Endometrial microvascular endothelial cells (primary cell): ENCODE data around the gene CYB561A3. TPM values are rescaled to one million over a fixed set of nuclear protein-coding genes. Genes with fewer than 3 reads are reported as not detected.

Source experiments
- in situ Hi-C: cut with HindIII; loops from 2 replicates; pipeline ENCODE4 v1.10.0; 2017; ENCODE audit warnings: low sequenced_read_pairs, low pct_unique_long_range_greater_than_20kb; ENCODE audit errors: inconsistent ontology term
- total RNA-seq: library from RNA; depleted of rRNA; stranded (reverse); fragments of >200 nt; gene quantifications from one replicate; pipeline ENCODE4 v1.2.3, GENCODE V29; 2015; ENCODE audit errors: inconsistent ontology term

Gene CYB561A3
- total RNA-seq, 1 donor from 2014 or later, result 79.1 TPM

DNA sequence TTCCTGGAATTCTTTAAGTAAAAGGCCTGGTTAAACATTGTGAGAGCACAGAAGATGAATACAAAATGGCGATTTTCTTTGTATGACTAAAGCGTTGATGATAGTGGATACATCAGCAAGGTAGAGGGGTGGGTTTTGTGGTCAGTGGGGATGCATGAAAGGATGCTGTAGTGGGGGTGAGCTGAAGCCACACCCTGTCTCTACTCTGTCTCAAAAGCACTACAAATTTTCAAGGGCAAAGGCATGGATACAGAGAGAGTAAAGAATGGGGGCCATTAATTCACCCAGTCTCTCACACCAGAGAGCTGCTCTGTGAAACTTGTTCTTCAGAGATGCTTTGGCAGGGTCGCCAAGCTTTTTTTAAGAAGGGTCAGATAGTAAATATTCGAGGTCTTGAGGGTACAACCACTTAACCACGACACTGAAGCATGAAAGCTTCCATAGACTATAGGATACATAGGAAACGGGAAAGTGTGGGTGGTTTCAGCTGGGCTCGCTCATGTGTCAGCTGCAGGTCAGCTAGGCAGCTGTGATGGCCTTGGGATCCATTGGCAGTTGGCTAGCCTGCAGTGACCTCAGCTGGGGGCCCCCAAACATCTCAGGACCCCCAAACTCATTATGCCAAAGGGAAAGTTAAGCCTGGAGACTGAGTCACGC, 8.8 kb upstream of the CYB561A3 start:
- in situ Hi-C loops, result no loop called here

DNA sequence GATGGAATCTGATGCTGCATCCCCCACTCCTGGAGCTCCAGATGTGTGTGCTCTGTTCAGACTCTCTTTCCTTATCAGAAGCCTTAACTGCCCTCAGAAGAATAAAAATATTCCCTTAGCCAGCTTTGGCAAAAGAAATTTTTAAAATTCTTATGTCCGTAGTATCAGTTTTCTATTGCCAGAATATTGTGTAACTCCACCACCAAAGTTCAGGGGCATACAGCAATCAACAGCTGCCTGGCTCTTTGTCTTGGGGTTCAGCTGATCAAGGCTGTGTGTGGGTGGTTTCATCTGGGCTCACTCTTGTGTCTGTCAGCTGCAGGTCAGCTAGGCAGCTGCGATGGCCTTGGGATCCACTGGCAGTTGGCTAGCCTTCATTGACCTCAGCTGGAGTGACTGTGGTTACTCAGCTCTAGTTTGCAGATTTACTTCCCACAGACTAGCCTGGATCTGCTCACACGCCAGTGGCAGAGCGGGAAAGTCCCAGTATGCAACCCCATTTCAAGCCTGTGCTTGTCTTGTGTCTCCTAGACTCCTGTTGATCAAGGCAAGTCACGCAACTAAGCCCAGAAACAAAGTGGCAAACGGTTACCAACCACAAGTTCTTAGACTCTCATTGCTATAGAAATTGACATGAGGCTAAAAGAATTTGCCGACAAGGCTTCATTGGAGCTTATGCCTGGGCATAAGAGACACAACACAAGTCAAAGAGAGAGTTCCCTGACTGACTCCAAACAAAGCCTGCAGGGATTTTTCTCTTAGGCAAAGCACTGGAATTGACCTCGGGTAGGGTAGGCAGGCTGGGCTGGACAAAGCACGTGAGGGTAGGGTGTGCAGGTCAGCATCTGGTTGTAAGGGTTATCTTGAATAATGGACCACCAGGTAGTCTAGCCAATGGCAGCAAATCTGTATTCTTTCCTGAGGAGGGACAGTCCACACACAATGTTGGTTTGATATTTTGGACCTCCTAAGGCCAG, 8.0 kb upstream of the CYB561A3 start:
- in situ Hi-C loops, result no loop called here

DNA sequence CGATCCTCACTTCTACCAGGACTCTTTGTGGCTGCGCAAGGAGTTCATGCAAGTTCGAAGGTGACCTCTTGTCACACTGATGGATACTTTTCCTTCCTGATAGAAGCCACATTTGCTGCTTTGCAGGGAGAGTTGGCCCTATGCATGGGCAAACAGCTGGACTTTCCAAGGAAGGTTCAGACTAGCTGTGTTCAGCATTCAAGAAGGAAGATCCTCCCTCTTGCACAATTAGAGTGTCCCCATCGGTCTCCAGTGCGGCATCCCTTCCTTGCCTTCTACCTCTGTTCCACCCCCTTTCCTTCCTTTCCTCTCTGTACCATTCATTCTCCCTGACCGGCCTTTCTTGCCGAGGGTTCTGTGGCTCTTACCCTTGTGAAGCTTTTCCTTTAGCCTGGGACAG, 7.0 kb upstream of the CYB561A3 start:
- in situ Hi-C loops, result no loop called here

DNA sequence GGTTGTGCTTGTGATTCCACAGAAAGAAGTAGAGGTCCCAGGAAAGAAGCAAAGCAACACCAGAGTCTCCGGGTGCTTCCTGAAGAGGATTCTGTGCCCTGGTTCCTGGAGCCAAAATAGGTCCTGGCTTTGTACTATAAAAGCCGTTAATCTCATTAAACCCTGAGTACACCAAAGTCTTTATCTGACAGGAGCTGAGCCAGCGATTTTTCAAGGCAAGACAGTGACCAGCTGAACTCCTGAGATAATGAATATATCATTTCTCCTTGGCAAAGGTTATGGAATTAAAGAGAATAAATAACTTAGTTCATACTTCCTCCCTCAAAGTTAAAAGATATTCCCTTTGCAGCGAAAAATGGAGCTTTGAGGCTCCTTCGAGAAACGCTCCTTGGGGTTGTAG, 5.7 kb upstream of the CYB561A3 start:
- in situ Hi-C loops, result no loop called here

DNA sequence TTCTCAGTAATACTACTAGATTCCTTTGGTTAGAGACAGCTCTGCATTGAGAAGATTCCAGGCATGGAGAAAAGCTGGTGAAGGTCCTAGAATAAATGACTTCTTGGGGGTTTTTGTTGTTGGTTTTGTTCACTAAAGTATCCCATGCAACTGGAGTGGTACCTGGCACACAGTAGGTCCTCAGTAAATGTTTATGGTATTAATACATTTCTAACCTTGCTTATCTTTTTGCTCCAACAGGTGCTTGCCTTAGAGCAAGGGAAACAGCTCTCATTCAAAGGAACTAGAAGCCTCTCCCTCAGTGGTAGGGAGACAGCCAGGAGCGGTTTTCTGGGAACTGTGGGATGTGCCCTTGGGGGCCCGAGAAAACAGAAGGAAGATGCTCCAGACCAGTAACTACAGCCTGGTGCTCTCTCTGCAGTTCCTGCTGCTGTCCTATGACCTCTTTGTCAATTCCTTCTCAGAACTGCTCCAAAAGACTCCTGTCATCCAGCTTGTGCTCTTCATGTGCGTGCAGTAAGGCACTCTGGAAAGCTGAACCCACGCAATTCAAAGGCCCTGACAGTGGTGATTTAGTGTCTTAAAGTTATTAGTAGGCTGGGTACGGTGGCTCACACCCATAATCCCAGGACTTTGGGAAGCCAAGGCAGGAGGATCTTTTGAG, 2.5 kb upstream of the CYB561A3 start:
- in situ Hi-C loops, result no loop called here

DNA sequence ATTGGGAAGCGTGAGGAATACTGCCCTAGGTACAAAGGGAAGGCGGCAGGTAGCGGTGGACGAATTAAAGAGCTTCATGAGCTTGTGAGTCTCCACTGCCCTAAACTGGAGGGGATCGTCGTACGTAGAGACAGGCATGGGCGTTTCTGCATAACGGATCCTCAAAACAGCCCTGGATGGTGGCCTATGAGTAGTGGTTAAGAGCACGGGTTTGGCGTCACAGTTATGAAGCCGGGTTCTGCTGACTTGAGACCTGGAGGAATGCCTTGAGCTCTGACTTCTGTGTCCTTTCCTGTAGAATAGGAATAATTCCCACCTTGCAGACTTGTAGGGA, 827 bp upstream of the CYB561A3 start:
- in situ Hi-C loops, result no loop called here

DNA sequence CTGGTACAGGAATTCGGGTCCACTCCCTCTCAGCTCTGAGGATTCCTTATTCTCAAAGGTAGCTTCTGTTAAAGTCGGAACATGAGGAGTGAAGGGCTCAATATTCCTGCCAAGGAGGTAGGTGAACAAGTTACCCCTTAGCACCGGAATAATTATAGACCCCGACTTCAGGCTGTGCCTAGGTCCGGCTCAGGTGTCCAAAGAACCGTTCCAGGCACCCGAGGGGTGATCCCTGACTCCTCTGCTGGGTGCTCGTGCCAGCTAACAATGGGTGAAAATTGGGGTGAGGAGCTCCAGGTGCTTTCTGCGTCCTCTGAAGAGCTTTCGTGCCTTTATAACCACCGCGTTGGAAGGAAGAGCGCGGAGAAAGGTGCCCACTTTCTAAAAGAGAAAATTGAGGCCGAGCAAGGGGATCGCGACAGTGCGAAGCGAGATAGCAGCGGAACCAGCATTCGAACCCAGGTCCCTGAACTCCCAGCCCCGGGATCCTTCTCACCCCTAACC, 393 bp downstream of the CYB561A3 start:
- in situ Hi-C loops, result no loop called here

DNA sequence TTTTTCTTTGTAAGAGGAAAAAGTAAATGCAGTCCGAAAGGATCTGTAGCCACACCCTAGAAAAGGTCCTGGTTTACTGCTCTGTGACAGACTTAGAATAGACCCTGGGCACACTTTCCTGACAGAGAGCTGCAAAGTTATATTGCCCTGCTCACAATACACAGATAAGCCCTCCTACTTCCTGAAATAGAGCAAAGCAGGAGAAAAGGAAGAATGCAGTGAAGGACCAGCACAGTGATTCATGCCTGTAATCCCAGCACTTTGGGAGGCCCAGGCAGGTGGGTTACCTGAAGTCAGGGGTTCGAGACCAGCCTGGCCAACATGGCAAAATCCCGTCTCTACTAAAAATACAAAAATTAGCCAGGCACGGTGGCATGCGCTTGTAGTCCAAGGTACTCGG, 2.2 kb downstream of the CYB561A3 start:
- in situ Hi-C loops, result no loop called here

DNA sequence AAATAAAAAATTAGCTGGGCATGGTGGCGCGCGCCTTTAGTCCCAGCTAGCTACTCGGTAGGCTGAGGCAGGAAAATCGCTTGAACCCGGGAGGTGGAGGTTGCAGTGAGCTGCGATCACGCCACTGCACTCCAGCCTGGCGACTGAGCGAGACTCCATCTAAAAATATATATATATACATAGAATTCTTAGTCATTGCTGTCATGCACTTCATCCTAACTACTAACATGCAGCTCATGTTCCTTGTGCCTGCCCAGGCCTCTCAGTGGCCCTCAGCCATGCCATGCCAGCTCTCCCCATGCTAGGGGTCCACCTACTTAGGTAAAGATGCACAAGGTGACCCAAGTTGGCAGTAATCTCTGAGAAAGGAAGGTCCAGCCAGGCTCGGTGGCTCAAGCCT, 3.1 kb downstream of the CYB561A3 start:
- in situ Hi-C loops, result no loop called here

DNA sequence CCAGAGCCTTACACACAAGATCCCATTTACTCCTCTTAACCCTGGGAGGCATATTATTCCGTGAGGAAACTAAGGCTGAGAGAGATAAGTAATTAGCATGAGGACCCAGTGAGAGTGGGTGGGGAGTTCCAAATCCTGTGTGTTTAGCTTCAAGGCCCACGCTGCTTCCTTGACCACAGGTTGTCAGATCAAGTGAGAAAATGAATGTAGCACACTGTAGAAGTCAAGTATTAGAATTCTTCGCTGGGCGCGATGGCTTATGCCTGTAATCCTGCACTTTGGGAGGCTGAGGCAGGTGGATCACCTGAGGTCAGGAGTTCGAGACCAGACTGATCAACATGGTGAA, 3.8 kb downstream of the CYB561A3 start:
- in situ Hi-C loops, result no loop called here

DNA sequence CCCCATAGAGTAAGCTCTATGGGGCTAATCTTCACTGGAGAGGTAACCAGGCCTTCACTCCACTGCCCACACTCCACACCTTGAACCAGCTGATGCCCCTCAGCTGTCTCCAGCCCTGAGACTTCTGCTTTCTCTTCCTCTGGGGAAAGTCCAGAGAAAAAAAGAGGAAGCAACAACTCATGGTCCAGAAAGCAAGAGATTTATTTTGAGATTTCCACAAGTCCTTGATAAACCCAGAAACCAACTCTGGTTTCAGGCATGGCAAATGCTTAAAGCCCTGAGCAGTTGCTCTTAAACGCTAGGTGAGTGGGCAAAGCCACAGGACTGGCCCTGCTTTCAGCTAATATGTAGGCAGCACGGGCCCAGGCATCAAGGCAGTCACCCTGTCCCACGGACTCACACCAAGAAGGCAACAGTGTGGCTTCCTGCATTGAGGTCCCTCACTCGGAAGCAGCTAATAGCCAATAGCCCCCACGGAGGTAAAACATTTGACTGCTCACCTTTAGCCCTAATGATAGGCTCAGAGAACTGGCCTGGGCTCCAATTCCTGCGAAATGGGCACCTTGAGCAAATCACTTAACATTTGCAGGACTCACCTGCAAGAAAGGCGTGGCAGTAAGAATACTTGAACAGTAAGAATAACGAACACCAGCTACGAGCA, 4.3 kb downstream of the CYB561A3 start:
- in situ Hi-C loops, result no loop called here

DNA sequence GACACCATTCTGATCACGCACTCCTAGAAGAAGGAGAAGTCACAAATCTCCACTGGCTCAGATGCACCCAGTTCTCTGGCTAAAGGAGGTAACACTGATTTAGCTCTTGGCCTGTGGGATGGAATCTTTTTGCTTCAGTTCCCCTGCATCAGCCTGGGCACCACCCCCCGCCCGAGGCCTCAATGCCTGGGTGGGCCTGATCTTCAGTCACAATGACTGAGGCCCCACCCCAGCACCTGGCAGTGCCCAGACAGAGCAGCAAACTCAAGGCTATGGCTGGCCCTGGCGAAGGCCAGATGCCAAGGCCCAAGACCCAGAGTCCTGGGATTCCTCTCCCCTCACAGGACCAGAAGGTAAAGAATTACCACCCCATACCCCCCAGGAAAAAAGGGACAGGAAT, 5.0 kb downstream of the CYB561A3 start:
- in situ Hi-C loops, result no loop called here

DNA sequence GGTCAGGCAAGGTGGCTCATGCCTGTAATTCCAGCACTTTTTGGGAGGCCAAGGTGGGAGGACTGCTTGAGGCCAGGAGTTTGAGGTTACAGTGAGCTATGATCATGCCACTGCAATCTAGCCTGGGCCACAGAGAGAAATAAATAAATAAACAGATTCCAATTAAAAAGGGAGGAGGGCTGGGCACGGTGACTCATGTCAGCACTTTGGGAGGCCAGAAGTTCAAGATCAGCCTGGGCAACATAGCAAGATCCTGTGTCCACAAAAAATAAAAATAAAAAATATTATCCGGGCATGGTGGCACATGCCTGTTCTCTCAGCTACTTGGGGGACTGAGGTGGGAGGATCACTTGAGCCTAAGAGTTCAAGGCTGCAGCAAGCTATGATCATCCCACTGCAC, 7.5 kb downstream of the CYB561A3 start:
- in situ Hi-C loops, result no loop called here

DNA sequence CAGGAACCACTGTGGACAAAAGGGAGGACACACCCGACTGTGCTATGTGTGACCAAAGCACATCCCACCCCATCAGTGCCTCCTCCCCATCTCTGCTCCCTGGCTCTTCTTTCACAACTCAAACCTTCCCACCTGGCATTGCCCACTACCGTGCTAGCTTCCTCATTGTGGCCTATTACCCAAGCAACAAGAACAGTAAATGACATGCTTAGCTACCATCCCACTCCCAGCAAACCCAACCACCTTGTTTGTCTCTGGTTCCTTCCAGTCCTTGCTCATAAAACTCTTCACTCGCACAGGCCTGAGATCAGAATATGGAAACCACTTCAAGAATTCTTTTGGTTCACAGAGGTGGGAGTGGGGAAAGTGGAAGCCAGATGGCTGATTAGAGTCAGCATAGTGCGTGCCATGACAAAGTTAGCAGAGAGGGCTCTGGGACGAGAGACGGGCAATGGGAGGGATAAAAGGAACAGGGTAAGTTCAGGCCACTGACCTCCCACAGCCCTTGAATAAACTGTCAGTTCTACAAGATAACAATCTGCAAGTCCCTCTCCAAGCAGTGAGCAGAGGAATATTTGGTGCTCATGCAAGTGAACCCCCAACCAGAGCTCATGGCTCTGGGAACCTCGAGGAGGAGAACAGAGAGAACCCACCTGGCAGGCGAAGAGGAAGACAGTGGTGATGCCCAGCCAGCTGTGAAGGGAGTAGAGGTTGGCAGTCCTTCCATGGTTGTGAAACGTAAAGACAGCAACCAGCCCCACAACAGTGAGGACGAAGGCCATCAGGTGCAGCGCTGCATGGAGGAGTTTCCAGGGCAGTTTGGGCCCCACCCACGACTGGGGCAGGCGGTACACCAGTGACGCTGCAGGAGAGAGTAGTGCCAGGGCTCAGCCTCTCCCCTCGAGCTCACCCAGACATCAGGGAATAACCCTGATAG, 8.3 kb downstream of the CYB561A3 start:
- in situ Hi-C loops, result no loop called here

DNA sequence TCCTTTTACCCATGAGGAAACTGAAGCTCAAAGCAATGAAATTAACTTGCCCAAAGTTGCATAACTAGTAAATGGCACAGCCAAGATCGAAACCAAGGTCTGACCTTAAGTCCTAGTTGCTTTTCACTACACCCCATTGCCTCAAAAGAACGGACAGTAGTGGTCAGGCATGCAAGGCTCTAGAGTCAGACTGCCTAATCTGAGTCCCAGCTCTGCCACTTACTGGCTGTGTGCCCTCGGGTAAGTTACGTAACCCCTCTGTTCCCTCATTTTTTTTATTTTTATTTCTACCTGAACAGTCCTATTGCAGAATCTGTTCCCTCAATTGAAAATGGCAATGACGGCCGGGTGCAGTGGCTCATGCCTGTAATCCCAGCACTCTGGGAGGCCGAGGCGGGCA, 9.6 kb downstream of the CYB561A3 start:
- in situ Hi-C loops, result no loop called here

DNA sequence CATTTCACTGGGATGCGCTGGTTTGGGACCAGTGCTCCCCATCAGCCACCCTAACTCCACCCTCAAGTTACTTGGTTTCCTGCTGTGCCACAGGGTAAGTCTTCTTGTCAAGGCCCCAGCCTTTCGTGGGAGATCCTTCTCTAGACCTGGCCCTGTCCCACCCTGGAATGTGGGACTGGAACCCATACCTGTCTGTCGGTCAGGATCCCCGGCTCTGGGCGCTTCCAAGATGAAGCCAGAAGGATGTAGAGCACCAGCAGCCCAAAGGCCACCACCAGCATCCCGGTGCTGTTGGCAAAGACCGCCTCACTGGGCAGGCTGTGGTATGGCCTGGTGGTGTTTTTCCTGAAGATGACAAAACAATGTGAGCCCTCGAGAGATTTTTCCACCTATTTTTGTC, 10.9 kb downstream of the CYB561A3 start:
- in situ Hi-C loops, result no loop called here

DNA sequence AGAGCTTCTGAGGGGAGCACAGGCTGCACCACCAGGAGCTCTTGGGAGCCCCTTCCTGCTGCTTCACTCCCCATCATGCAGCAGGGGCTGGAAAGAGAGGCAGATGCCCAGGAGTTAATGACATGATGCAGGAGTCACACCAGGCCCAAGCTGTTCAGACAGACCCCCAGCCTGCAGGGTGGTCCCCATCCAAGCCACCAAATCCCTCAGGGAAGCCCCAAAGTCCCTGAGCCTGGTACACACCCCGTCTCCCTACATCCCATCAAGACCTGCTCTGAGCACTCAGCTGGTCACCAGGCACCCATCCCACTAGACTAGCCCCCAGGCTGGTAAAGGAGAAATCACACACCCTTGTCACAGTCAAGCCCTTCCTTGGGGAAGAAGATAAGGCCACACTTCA, 11.3 kb downstream of the CYB561A3 start:
- in situ Hi-C loops, result no loop called here

DNA sequence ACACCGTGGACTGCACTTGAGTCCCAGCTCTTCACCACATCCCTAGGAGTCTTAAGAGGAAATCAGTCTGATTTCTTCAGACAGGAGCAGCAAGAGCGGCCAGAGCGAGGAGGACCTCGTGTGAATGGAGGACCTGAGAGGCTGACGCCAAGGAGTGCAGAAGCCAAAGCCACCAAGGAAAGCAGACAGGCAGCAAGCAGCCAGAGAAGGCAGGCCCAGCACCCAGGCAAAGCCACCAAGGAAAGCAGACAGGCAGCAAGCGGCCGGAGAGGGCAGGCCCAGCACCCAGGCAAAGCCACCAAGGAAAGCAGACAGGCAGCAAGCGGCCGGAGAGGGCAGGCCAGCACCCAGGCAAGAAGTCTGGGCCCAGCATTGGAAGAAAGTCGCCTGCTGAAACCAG, 11.8 kb downstream of the CYB561A3 start:
- in situ Hi-C loops, result no loop called here
